ENCODE data around the gene STK32A.
"Not testable (repeated sequence)": the region's sequence is repeated elsewhere in the genome, so short reads cannot be mapped to it uniquely, and the experiment has no call there.

The STK32A gene

GRCh38 chr5:147234825-147235635, at the start of gene STK32A:
STK32A (plus strand) TSS chr5:147235026; CDS start chr5:147239635, 4,609 bp downstream.
- DNase-seq: no peak

- DNase-seq: no peak
Measured at GRCh38 chr5:147187099-147187540, 47.7 kb upstream of the STK32A start.

- DNase-seq: peak; percentile 7 to 66
Measured at GRCh38 chr5:147188200-147189108, 46.4 kb upstream of the STK32A start.

- DNase-seq: no peak
Measured at GRCh38 chr5:147189109-147189424, 45.8 kb upstream of the STK32A start.

- DNase-seq: no peak
Measured at GRCh38 chr5:147190331-147190730, 44.5 kb upstream of the STK32A start.

- DNase-seq: no peak
Measured at GRCh38 chr5:147193123-147193522, 41.7 kb upstream of the STK32A start.

GRCh38 chr5:147200004-147200403, 34.8 kb upstream of the STK32A start:
- no peak for DNase-seq

GRCh38 chr5:147203213-147203612, 31.6 kb upstream of the STK32A start:
- DNase-seq: no peak

- DNase-seq: no peak
Measured at GRCh38 chr5:147204576-147204975, 30.2 kb upstream of the STK32A start.

GRCh38 chr5:147208134-147208533, 26.7 kb upstream of the STK32A start:
- DNase-seq: no peak

- DNase-seq: peak in 1 of 2 donors; percentile 2
Measured at GRCh38 chr5:147216552-147217154, 18.2 kb upstream of the STK32A start.

- no peak for DNase-seq
Measured at GRCh38 chr5:147223343-147223742, 11.5 kb upstream of the STK32A start.

- no peak for DNase-seq
Measured at GRCh38 chr5:147223948-147224791, 10.7 kb upstream of the STK32A start.

GRCh38 chr5:147225938-147226337, 8.9 kb upstream of the STK32A start:
- no peak for DNase-seq

GRCh38 chr5:147226512-147226911, 8.3 kb upstream of the STK32A start:
- DNase-seq: no peak

GRCh38 chr5:147234239-147234824, 494 bp upstream of the STK32A start:
- DNase-seq: no peak

- no peak for DNase-seq
Measured at GRCh38 chr5:147240266-147240985, 5.6 kb downstream of the STK32A start.

GRCh38 chr5:147243238-147243637, 8.4 kb downstream of the STK32A start:
- DNase-seq: not testable (repeated sequence)

GRCh38 chr5:147245381-147246165, 10.7 kb downstream of the STK32A start:
- DNase-seq: no peak

- no peak for DNase-seq
Measured at GRCh38 chr5:147248561-147248960, 13.7 kb downstream of the STK32A start.

GRCh38 chr5:147259837-147260236, 25.0 kb downstream of the STK32A start:
- DNase-seq: no peak
